Activated CD4-positive, alpha-beta T cell treated with anti-CD3 and anti-CD28 coated beads, Interleukin-10, Interleukin-2, amounts not matched to agents 100 ng/mL and 50 ng/mL, durations not matched to agents 16 hours and 8 hours (primary cell): ENCODE measurements around the gene PLEKHA6.

Experiments used
- DNase-seq: peaks from one replicate; pipeline ENCODE4 v3.0.0-alpha.2; 2020

PLEKHA6 gene

DNA sequence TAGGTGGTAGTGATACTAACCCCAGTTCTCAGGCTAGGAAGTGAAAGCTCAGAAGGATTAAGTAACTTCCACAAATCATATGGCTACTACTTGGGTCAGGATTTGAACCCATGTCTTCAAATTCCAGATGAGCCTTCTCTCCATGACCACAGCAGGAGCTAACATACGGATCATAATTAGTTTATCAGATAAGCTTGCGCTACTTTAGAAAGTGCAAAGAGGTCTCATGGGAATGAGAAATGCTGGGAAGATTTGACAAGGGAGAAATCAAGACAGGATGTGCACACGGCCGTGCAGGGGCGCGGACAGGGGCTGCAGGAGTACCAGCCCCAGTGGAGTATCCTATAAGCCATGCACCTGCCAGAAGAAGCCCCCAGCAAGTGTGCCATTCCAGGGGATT is 5.2 kb downstream of the PLEKHA6 start:
- DNase-seq = no peak

DNA sequence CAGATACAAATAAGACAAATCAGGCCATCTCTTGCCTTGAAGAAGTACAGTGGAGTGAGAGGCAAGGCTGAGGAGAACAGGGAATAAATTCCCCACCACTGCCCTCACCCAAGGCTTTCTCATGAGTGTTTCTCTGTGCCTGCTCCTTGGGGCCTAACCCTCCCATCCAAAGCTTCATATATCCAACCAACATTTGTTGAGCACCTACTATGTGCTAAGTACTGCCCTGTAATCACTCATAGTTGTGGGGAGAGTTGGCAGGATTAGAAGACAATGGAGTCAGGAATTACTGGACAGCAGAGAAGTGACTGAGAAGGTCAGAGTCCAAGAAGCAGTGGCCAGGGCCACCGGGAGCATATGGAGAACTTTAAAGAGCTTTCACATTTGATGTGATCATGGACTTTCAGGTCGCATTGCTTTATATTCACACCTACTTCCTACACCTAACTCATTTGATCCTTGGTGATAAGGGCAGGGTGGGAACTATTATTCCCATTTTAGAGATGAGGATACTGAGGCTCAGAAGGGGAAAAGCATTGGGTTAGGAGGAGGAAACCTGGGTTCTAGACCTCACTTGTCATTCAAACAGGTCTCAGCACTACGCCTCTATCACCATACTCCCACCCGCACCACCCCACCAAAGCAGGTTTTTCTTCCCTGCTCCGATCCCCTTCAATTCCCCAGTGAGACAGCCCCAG is 6.4 kb downstream of the PLEKHA6 start:
- DNase-seq = no peak

- no peak for DNase-seq
Measured at GRCh38 chr1:204350857-204351573, 8.7 kb downstream of the PLEKHA6 start.

- no peak for DNase-seq
Measured at GRCh38 chr1:204350312-204350711, 9.4 kb downstream of the PLEKHA6 start.

DNA sequence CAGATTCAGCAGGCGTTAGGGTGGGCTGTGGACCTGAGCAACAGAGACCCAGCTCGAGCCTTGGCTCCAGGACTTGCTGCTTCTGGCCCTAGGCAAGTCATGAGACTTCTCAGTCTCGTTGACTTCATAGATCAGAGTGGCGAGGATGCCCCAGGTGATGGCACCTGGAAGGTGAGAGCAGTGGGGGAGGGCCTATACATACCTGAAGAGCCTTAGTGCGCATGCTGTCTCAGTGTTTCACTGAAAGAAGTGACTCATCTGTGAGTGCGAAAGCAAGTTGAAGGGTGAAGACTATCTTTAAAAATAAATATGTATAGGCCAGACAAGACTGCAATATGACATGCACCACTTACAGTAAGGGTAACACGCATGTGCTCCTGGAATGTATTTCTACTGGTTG is 10.1 kb downstream of the PLEKHA6 start:
- no peak for DNase-seq

DNA sequence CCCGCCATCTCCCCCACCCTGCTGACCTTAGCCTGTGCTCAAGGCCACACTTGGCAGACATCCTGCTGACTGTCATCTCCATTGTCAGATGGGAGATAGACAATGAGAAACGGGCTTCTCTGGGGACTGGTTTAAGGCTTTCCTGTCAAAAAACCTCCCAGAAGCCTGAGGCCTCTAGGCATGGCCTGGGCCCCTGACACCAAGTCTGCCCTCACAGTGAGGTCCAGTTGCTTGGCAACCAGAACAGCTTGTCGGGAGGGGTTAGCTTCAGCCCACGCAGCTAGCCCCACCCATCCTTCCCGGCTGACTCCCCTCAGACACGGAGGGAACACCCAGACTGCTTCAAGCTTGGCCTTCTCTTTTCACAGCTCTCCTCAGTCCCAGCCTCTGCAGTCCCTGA is 11.0 kb downstream of the PLEKHA6 start:
- no peak for DNase-seq

- no peak for DNase-seq
Measured at GRCh38 chr1:204348242-204348641, 11.5 kb downstream of the PLEKHA6 start.

GRCh38 chr1:204345941-204346645 is 13.6 kb downstream of the PLEKHA6 start:
- DNase-seq = no peak

GRCh38 chr1:204345438-204345841 is 14.3 kb downstream of the PLEKHA6 start:
- no peak for DNase-seq

GRCh38 chr1:204344665-204345355 is 14.9 kb downstream of the PLEKHA6 start:
- no peak for DNase-seq

DNA sequence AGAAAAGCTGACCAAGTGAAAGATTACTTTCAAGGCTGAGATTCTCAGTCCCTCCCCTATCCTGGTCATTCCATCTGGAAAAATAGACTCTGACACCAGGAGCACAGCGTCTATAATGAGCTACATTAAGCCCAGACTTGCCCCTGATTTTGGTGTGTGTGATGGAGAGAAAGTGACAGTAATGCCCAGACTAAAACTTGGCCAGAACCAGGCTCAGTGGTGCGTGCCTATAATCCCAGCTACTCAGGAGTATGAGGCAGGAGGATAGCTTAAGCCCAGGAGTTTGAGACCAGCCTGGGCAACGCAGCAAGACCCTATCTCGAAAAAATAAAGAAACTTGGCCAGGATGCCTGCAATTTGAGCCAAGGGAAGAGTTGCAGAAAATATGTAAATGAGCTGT is 15.9 kb downstream of the PLEKHA6 start:
- no peak for DNase-seq

- no peak for DNase-seq
Measured at GRCh38 chr1:204343247-204343646, 16.5 kb downstream of the PLEKHA6 start.

- DNase-seq = no peak
Measured at GRCh38 chr1:204342310-204342709, 17.4 kb downstream of the PLEKHA6 start.

GRCh38 chr1:204341380-204341779 is 18.3 kb downstream of the PLEKHA6 start:
- DNase-seq = no peak

GRCh38 chr1:204340081-204340889 is 19.4 kb downstream of the PLEKHA6 start:
- no peak for DNase-seq

DNA sequence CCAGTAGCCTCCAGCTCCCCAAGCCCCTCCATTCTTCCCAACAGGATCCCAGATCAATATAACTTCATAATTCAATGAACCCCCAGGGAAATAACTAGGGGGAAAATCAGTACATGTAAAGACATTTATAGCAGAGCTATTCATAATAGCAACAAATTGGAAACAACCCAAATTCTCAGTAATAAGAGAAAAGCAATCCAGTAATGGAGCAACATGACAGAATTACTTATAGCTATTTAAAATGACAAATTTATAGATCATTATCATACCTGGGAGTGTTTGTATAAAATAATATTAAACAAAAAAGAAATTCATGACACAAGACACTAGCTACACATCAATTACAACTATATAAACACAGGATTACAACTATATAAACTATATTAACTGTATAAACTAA is 20.2 kb downstream of the PLEKHA6 start:
- no peak for DNase-seq

DNA sequence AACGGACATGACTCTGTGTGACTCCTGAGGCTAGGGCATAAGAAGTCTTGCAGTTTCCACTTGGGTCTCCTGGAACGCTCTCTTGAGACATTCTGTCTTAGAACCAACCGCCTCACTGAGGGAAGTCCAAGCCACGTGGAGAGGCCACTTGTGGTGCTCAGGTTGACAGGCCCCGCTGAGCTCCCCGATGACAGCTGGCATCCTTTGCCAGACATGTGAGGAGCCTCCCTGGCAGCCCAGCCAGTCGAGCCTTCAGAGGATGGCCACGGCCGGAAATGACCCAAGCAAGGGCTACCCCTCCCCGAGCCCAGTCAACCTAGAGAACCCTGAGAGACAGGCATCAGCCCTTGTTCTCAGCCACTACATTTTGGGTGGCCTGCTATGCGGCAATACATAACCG is 20.7 kb downstream of the PLEKHA6 start:
- DNase-seq = no peak

DNA sequence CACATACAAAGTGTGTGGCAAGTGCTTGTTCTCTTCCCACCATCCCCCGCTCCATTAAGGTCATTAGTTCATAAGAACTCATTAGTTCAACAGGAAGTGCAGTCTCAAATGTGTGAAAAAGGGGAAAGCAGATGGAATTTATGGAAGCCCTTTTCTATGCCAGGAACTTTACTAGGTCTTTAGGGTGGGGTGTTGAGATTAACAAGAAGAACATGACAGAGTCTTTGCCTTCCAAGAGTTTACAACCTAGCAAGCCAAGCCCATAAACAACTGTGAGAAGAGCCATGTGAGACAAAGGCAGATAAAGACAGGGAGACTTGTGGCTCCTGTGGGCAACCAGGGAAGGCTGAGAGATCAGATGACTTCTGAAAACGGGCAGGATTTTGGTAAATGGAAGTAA is 21.4 kb downstream of the PLEKHA6 start:
- no peak for DNase-seq

DNA sequence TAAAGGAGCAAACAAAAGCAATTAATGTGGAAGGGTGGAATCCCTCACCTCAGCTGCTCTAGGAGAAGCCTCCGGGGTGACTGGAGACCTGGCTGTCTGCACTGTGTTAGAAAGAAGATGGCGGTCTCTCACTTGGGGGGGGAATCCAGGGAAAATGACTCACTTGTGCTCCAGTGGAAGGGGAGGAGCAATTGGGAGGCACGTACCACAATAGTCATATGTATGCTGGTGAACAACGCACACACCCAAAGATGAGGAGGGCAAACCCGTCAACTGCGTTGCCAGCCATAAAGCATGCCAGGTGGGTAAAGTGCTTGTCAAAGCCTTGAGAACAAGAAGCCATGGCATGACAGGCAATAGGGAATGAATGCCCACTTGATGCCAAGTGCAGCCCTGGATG is 22.1 kb downstream of the PLEKHA6 start:
- DNase-seq = no peak

DNA sequence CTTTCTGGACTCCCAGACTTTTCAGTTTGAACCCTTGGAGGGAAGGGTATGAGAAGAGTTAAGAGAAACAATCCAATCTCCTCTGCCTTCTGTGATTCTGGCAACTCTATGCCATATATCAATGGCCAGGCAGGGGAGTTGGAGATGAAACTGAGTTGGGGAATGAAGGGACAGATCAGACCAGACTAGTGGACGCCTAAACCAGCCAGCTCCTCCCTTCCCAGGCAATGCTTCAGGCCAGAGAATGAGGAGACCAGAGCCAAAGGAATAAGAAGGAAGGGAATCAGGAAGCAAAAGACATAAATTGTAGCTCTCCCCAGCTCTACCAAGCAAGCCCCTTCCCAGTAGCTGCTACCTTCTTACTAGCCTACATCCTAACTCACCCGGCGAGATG is 22.7 kb downstream of the PLEKHA6 start:
- no peak for DNase-seq

DNA sequence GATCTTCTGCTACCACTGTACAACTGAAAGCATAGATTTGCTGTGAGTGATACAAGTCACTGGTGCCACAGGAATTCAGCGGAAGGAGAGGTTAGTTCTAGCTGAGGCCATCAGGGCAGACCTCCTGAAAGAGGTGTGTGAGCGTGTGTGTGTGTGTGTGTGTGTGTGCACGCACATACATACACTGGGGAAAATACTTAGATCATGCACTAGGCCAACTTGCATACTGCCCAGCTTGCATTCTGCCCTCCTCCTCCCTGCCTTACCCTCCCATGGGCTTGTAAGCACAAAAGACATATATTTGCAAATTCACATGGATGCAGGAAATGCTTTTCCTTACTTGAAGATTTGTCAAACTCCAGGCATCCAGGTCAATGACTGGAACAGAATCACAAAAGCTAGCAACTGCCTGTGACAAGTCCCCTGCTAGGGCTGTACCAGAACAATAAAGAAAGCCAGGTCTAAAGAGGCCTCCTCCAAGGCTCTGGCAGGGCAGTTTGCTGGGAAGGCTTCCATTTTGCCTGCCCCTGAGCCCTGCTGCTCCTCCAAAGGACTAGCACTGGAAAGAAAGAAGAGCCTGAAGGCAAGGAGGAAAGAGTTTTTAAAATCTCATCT is 23.2 kb downstream of the PLEKHA6 start:
- DNase-seq = no peak

GRCh38 chr1:204335533-204335932 is 24.2 kb downstream of the PLEKHA6 start:
- DNase-seq = no peak
